ENCODE results near the gene PCSK5. TPM values are rescaled to one million over a fixed set of nuclear protein-coding genes. Genes with fewer than 3 reads are reported as not detected.

The PCSK5 gene
- total and polyA plus RNA-seq, 10 donors: 0.28 to 8.1 (median 5.5) TPM

- H3K27me3 ChIP-seq (replicated peaks in 1 of 7): no peaks in the 10 kb centered on the region
- intact Hi-C loops (cut with DNase I; ENCODE audit: low total_unique reads): no loop called here
- no peak overlapping the region for H3K27ac ChIP-seq
- TF ChIP-seq POLR2AphosphoS5 (IDR thresholded peaks at IDR 0.05): no peak
- no peak for TF ChIP-seq POLR2A (IDR thresholded peaks at IDR 0.05)
- TF ChIP-seq CTCF (IDR thresholded peaks at IDR 0.05 in 8 of 11, conservative IDR thresholded peaks at IDR 0.05 in 3 of 11): no peak
- WGBS, 5 donors: 89 to 94% (median 91%) methylated on average over 3 of the region's 3 CpGs
- H3K4me1 ChIP-seq: no peaks in the 10 kb centered on the region
- no peaks in the 10 kb centered on the region for H3K9me3 ChIP-seq
- H3K4me3 ChIP-seq: no peak overlapping the region
- no peak for DNase-seq
- H3K36me3 ChIP-seq: no peaks in the 10 kb centered on the region
Measured at GRCh38 chr9:76194896-76195295, 304.4 kb downstream of the PCSK5 start.

GRCh38 chr9:76198336-76198735 is 307.9 kb downstream of the PCSK5 start:
- H3K27ac ChIP-seq: no peak overlapping the region
- DNase-seq: no peak
- 81 to 92% (median 85%) methylated on average over 2 of the region's 2 CpGs for WGBS, 5 donors
- no peaks in the 10 kb centered on the region for H3K9me3 ChIP-seq
- intact Hi-C loops (cut with DNase I; ENCODE audit: low total_unique reads): no loop called here
- no peaks in the 10 kb centered on the region for H3K27me3 ChIP-seq (replicated peaks in 1 of 7)
- no peak overlapping the region for H3K4me3 ChIP-seq
- no peaks in the 10 kb centered on the region for H3K4me1 ChIP-seq
- TF ChIP-seq CTCF (IDR thresholded peaks at IDR 0.05 in 8 of 11, conservative IDR thresholded peaks at IDR 0.05 in 3 of 11): no peak
- TF ChIP-seq POLR2AphosphoS5 (IDR thresholded peaks at IDR 0.05): no peak
- no peak for TF ChIP-seq POLR2A (IDR thresholded peaks at IDR 0.05)
- no peaks in the 10 kb centered on the region for H3K36me3 ChIP-seq

GRCh38 chr9:76200315-76200714 is 309.8 kb downstream of the PCSK5 start:
- H3K27me3 ChIP-seq (replicated peaks in 1 of 7): no peaks in the 10 kb centered on the region
- 63 to 80% (median 74%) methylated on average over 5 of the region's 5 CpGs for WGBS, 5 donors
- H3K9me3 ChIP-seq: no peaks in the 10 kb centered on the region
- no peak overlapping the region for H3K27ac ChIP-seq
- no peak for TF ChIP-seq CTCF (IDR thresholded peaks at IDR 0.05 in 8 of 11, conservative IDR thresholded peaks at IDR 0.05 in 3 of 11)
- TF ChIP-seq POLR2A (IDR thresholded peaks at IDR 0.05): no peak
- no peak for TF ChIP-seq POLR2AphosphoS5 (IDR thresholded peaks at IDR 0.05)
- intact Hi-C loops (cut with DNase I; ENCODE audit: low total_unique reads): no loop called here
- no peak overlapping the region for H3K4me3 ChIP-seq
- H3K4me1 ChIP-seq: no peaks in the 10 kb centered on the region
- no peak for DNase-seq
- H3K36me3 ChIP-seq: no peaks in the 10 kb centered on the region

- Histone ChIP-seq H3K36me3 (no peaks in the 10 kb centered on the region), H3K4me1 (no peaks in the 10 kb centered on the region), H3K4me3 (no peak overlapping the region), H3K9me3 (no peaks in the 10 kb centered on the region), H3K27me3 (replicated peaks in 1 of 7) (no peaks in the 10 kb centered on the region), H3K27ac (no peak overlapping the region)
- TF ChIP-seq POLR2AphosphoS5 (IDR thresholded peaks at IDR 0.05): no peak
- no peak for TF ChIP-seq CTCF (IDR thresholded peaks at IDR 0.05 in 8 of 11, conservative IDR thresholded peaks at IDR 0.05 in 3 of 11)
- TF ChIP-seq POLR2A (IDR thresholded peaks at IDR 0.05): no peak
- intact Hi-C loops (cut with DNase I; ENCODE audit: low total_unique reads): no loop called here
- DNase-seq: no peak
- 74 to 86% (median 84%) methylated on average over 4 of the region's 4 CpGs for WGBS, 5 donors
Measured at GRCh38 chr9:76200745-76201144, 310.3 kb downstream of the PCSK5 start.
